Activated naive CD8-positive, alpha-beta T cell treated with anti-CD3 and anti-CD28 coated beads for 36 hours (primary cell): ENCODE data around the gene SMARCA4. TPM values are rescaled to one million over a fixed set of nuclear protein-coding genes. Genes with fewer than 3 reads are reported as not detected.
A peak's percentile ranks its signal among the peaks of the same experiment; 100 is the strongest.

Experiments
- DNase-seq: peaks from one replicate; pipeline ENCODE4 v3.0.0; 2021
- H3K27ac Mint-ChIP-seq: one replicate; pipeline ENCODE4 v1.8.0; 2022; ENCODE audit warnings: mild to moderate bottlenecking, moderate library complexity, mixed read lengths
- H3K27me3 Mint-ChIP-seq: one replicate; pipeline ENCODE4 v1.8.0; 2022; ENCODE audit warnings: mild to moderate bottlenecking, mixed read lengths
- H3K36me3 Mint-ChIP-seq: one replicate; pipeline ENCODE4 v1.8.0; 2021; ENCODE audit warnings: mild to moderate bottlenecking, mixed read lengths
- H3K4me1 Mint-ChIP-seq: one replicate; pipeline ENCODE4 v1.8.0; 2021; ENCODE audit warnings: mixed read lengths
- H3K4me3 Mint-ChIP-seq: one replicate; pipeline ENCODE4 v1.8.0; 2022; ENCODE audit warnings: mild to moderate bottlenecking, moderate library complexity, mixed read lengths
- H3K9me3 Mint-ChIP-seq: one replicate; pipeline ENCODE4 v1.8.0; 2022; ENCODE audit warnings: mixed read lengths
- total RNA-seq, 2 experiments: library from RNA; stranded (reverse); gene quantifications; one replicate each; pipeline ENCODE4 v1.2.3, GENCODE V29; 2021

Gene SMARCA4
- total RNA-seq, 2 experiments from 2014 or later: 108 to 109 TPM

DNA sequence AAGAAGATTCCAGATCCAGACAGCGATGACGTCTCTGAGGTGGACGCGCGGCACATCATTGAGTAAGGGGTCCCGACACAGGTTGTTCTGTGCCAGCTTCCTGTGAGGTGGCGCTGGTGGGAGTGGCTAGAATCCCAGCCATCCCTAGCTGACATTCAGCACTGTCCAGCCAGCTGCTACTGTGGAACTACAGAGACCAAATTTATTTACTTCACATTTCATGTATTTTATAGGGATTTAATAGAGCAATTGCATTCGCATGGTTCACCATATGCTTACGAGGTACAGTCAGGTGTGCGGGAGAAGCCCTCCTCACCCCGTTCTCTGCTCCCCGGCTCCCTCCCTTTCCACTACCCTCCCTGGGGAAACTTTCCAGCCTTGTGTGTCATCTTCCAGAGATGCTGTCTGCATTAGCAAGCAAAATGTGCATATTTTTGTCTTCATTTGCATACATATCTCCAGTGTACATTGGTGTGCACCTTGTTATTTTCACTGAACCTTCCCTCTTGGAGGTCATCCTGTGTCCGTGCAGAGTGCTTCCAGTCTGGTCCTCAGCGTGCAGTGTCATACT is 47.2 kb downstream of the SMARCA4 start:
- Mint-ChIP-seq H3K9me3 (no peaks in the 10 kb centered on the region), H3K27me3 (no peaks in the 10 kb centered on the region), H3K27ac (no peak overlapping the region), H3K36me3 (peaks cover 30% of the 10 kb centered on the region), H3K4me1 (no peaks in the 10 kb centered on the region), H3K4me3 (no peak overlapping the region)
- DNase-seq: no peak

DNA sequence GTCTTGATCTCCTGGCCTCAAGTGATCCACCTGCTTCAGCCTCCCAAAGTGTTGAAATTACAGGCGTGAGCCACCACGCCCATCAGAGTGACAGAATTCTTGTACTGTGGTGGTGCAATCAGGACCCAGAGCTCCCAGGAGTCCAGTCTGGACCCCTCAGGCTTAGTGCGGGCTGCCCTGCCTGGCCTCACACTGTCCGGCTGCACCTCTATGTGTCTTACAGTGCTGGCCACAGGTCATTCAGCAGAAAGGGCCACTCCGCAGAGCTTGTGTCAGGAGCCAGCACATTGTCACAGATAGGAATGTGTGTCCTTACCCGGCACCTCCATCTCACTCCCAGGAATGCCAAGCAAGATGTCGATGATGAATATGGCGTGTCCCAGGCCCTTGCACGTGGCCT is 49.2 kb downstream of the SMARCA4 start:
- Mint-ChIP-seq H3K4me1 (no peaks in the 10 kb centered on the region), H3K4me3 (no peak overlapping the region), H3K27ac (no peak overlapping the region), H3K27me3 (no peaks in the 10 kb centered on the region), H3K36me3 (peaks cover 30% of the 10 kb centered on the region), H3K9me3 (no peaks in the 10 kb centered on the region)
- no peak for DNase-seq

- peaks cover 22% of the 10 kb centered on the region for H3K36me3 Mint-ChIP-seq
- H3K27ac Mint-ChIP-seq: no peak overlapping the region
- H3K4me3 Mint-ChIP-seq: no peak overlapping the region
- no peaks in the 10 kb centered on the region for H3K9me3 Mint-ChIP-seq
- no peak for DNase-seq
- H3K4me1 Mint-ChIP-seq: no peaks in the 10 kb centered on the region
- no peaks in the 10 kb centered on the region for H3K27me3 Mint-ChIP-seq
Observed at GRCh38 chr19:11012507-11012906, 51.7 kb downstream of the SMARCA4 start.

DNA sequence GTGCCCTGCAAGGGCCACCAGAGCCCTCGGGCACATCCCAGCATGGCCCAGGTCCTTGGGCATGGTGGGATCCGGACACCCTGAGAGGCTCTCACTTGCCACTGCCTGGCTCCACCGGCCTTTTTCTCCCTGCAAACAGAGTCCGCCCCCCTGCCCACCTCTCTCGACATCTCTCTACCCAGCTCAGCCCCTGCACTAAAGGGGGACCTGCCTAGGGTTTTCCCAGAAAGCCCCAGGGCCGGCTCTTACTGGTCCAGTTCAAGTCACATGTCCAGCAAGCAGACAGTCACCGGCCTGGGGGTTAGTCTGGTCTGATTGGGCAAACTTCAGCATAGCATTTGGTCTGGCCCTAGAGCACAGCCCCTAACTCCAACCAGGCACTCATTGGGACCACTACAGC is 52.9 kb downstream of the SMARCA4 start:
- Mint-ChIP-seq H3K4me3 (no peak overlapping the region), H3K4me1 (no peaks in the 10 kb centered on the region), H3K36me3 (peaks cover 18% of the 10 kb centered on the region), H3K9me3 (no peaks in the 10 kb centered on the region), H3K27me3 (no peaks in the 10 kb centered on the region), H3K27ac (no peak overlapping the region)
- DNase-seq: no peak

GRCh38 chr19:11014403-11014911 is 53.6 kb downstream of the SMARCA4 start:
- H3K4me3 Mint-ChIP-seq: no peak overlapping the region
- H3K27me3 Mint-ChIP-seq: no peaks in the 10 kb centered on the region
- DNase-seq: no peak
- H3K4me1 Mint-ChIP-seq: no peaks in the 10 kb centered on the region
- no peak overlapping the region for H3K27ac Mint-ChIP-seq
- peaks cover 20% of the 10 kb centered on the region for H3K36me3 Mint-ChIP-seq
- H3K9me3 Mint-ChIP-seq: no peaks in the 10 kb centered on the region

DNA sequence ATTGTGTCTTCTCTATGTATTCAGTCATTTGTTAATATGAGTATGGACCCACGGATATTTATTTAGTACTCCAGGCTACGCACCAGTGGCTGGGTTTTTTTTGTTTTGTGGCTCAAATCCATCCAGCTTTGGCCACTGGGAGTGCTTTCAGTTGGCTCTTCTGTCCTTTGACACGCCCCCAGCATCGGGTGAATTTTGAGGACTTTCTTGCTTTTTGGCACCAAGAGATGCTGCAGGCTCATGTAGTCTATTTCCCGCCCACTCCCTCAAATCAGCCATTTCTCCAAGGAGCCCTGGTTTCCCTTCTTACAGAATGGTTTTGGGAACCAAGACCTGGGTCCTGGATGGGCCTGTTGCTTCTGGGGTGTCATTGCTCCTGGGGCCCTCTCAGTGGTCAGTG is 55.8 kb downstream of the SMARCA4 start:
- no peaks in the 10 kb centered on the region for H3K27me3 Mint-ChIP-seq
- no peaks in the 10 kb centered on the region for H3K4me1 Mint-ChIP-seq
- no peak for DNase-seq
- no peak overlapping the region for H3K4me3 Mint-ChIP-seq
- peaks cover 20% of the 10 kb centered on the region for H3K36me3 Mint-ChIP-seq
- no peaks in the 10 kb centered on the region for H3K9me3 Mint-ChIP-seq
- no peak overlapping the region for H3K27ac Mint-ChIP-seq

- Mint-ChIP-seq H3K27me3 (no peaks in the 10 kb centered on the region), H3K27ac (no peak overlapping the region), H3K9me3 (no peaks in the 10 kb centered on the region), H3K4me3 (no peak overlapping the region), H3K4me1 (no peaks in the 10 kb centered on the region), H3K36me3 (peaks cover 16% of the 10 kb centered on the region)
- no peak for DNase-seq
Observed at GRCh38 chr19:11017275-11018035, 56.6 kb downstream of the SMARCA4 start.

GRCh38 chr19:11018179-11018578 is 57.3 kb downstream of the SMARCA4 start:
- Mint-ChIP-seq H3K27me3 (no peaks in the 10 kb centered on the region), H3K4me1 (no peaks in the 10 kb centered on the region), H3K4me3 (no peak overlapping the region), H3K9me3 (no peaks in the 10 kb centered on the region), H3K36me3 (peaks cover 14% of the 10 kb centered on the region), H3K27ac (no peak overlapping the region)
- DNase-seq: no peak

GRCh38 chr19:11018763-11019162 is 57.9 kb downstream of the SMARCA4 start:
- no peak for DNase-seq
- H3K4me1 Mint-ChIP-seq: no peaks in the 10 kb centered on the region
- no peaks in the 10 kb centered on the region for H3K9me3 Mint-ChIP-seq
- H3K27ac Mint-ChIP-seq: no peak overlapping the region
- H3K27me3 Mint-ChIP-seq: no peaks in the 10 kb centered on the region
- H3K36me3 Mint-ChIP-seq: peaks cover 14% of the 10 kb centered on the region
- H3K4me3 Mint-ChIP-seq: no peak overlapping the region

DNA sequence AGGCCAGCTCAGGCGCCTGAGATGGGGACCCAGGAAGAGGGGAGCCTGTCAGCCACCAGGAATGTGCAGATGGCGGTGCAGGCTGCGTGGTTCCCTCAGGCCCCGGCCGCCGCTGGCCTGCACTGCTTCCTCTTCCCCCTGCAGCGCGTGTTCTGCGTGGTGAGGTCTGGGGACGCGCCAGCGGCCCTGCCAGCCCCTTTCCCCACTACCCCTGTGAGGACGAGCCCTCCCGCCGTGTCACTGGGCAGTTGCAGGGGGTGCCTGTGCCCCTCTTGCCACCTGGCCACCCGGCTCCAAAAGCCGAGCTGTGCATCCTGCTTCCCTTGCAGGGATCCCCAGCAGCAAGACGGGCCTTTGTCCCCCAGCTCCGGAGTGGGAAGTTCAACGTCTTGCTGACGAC is 58.4 kb downstream of the SMARCA4 start:
- Mint-ChIP-seq H3K27me3 (no peaks in the 10 kb centered on the region), H3K4me3 (no peak overlapping the region), H3K9me3 (no peaks in the 10 kb centered on the region), H3K4me1 (no peaks in the 10 kb centered on the region), H3K27ac (no peak overlapping the region), H3K36me3 (peaks cover 15% of the 10 kb centered on the region)
- no peak for DNase-seq

DNA sequence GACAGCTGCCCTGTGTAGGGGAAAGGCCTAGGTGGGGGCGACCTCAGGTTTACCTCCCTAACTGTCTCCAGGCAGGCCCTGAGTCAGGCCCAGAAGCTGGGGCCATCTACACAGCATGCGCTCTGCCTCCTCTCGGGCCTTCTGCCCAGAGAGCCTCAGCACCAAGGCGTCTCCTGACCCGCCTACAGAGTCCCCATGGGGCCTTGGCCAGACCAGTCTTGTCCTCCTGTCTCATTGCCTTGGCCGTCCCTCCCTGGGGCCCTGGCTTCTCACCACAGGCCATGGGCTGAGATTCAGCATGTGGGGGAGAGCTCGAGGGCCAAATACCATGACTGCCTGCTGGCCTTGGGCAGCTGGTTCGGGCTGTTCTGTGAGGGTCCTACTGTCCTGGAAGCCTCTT is 59.0 kb downstream of the SMARCA4 start:
- Mint-ChIP-seq H3K4me1 (no peaks in the 10 kb centered on the region), H3K27me3 (no peaks in the 10 kb centered on the region), H3K27ac (no peak overlapping the region), H3K4me3 (no peak overlapping the region), H3K9me3 (no peaks in the 10 kb centered on the region), H3K36me3 (peaks cover 13% of the 10 kb centered on the region)
- DNase-seq: no peak

- no peak overlapping the region for H3K27ac Mint-ChIP-seq
Observed at GRCh38 chr19:11020423-11020822, 59.6 kb downstream of the SMARCA4 start.

GRCh38 chr19:11020982-11021759 is 60.3 kb downstream of the SMARCA4 start:
- Mint-ChIP-seq H3K27me3 (no peaks in the 10 kb centered on the region), H3K9me3 (no peaks in the 10 kb centered on the region), H3K4me3 (peak overlapping the region; percentile 7), H3K27ac (no peak overlapping the region), H3K4me1 (no peaks in the 10 kb centered on the region), H3K36me3 (peaks cover 10% of the 10 kb centered on the region)
- DNase-seq: no peak

More at GRCh38 chr19:11020423-11020822, 59.6 kb downstream of the SMARCA4 start:
- no peak for DNase-seq
- Mint-ChIP-seq H3K4me1 (no peaks in the 10 kb centered on the region), H3K36me3 (peaks cover 10% of the 10 kb centered on the region), H3K4me3 (no peak overlapping the region), H3K9me3 (no peaks in the 10 kb centered on the region), H3K27me3 (no peaks in the 10 kb centered on the region)

GRCh38 chr19:11021760-11022144 is 60.9 kb downstream of the SMARCA4 start:
- no peaks in the 10 kb centered on the region for H3K9me3 Mint-ChIP-seq
- peak overlapping the region; percentile 7 for H3K4me3 Mint-ChIP-seq
- no peak for DNase-seq
- no peak overlapping the region for H3K27ac Mint-ChIP-seq
- H3K36me3 Mint-ChIP-seq: peaks cover 10% of the 10 kb centered on the region
- no peaks in the 10 kb centered on the region for H3K27me3 Mint-ChIP-seq
- no peaks in the 10 kb centered on the region for H3K4me1 Mint-ChIP-seq

- Mint-ChIP-seq H3K27ac (no peak overlapping the region), H3K36me3 (peaks cover 13% of the 10 kb centered on the region), H3K27me3 (no peaks in the 10 kb centered on the region), H3K4me1 (no peaks in the 10 kb centered on the region), H3K9me3 (no peaks in the 10 kb centered on the region), H3K4me3 (no peak overlapping the region)
- no peak for DNase-seq
Observed at GRCh38 chr19:11023016-11023415, 62.2 kb downstream of the SMARCA4 start.
